ENCODE results near the gene POLA2. TPM values are rescaled to one million over a fixed set of nuclear protein-coding genes. Genes with fewer than 3 reads are reported as not detected.

POLA2 gene
- total RNA-seq, 1 experiment from 2014 or later: 25.3 TPM

- POLR2A ChIA-PET: no interaction called here
- H3K27me3 ChIP-seq (replicated peaks; ENCODE audit: control insufficient read depth, insufficient read depth, low read length): no peaks in the 10 kb centered on the region
- Mint-ChIP-seq H3K9me3 (ENCODE audit: unreplicated experiment) (no peaks in the 10 kb centered on the region), H3K4me1 (ENCODE audit: low read depth, unreplicated experiment) (peaks cover 14% of the 10 kb centered on the region), H3K36me3 (ENCODE audit: insufficient read depth, unreplicated experiment) (peaks cover 65% of the 10 kb centered on the region), H3K27me3 (ENCODE audit: insufficient read depth, unreplicated experiment) (no peaks in the 10 kb centered on the region), H3K27ac (ENCODE audit: unreplicated experiment) (no peak overlapping the region), H3K4me3 (ENCODE audit: unreplicated experiment) (no peak overlapping the region)
- H3K4me1 ChIP-seq: peaks cover 13% of the 10 kb centered on the region
- H3K4me3 ChIP-seq (ENCODE audit: low read depth, low read length): no peak overlapping the region
- no peak for DNase-seq
- intact Hi-C loops (cut with micrococcal nuclease; ENCODE audit: unreplicated experiment): no loop called here
- no peak for TF ChIP-seq CTCF (IDR thresholded peaks at IDR 0.05; ENCODE audit: insufficient read depth in 1 of 2, low read depth in 1 of 2, low read length in 1 of 2, severe bottlenecking in 1 of 2, unreplicated experiment in 1 of 2)
- H3K36me3 ChIP-seq (ENCODE audit: control insufficient read depth, insufficient read depth, low read length): peaks cover 8% of the 10 kb centered on the region
- H3K9me3 ChIP-seq: no peaks in the 10 kb centered on the region
- no TSS peak for BruUV-seq (replicated peaks)
- CTCF ChIA-PET: interaction anchor here (1.3 kb wide), 1 partner anchor 40 kb away, joined by 4 read pairs; no protein-coding TSS in a partner anchor
These were observed 59.3 kb downstream of the POLA2 start for GRCh38 chr11:65321076-65321475.

GRCh38 chr11:65321828-65322485 lies 60.2 kb downstream of the POLA2 start:
- H3K27me3 ChIP-seq (replicated peaks; ENCODE audit: control insufficient read depth, insufficient read depth, low read length): no peaks in the 10 kb centered on the region
- no peak overlapping the region for H3K4me3 ChIP-seq (ENCODE audit: low read depth, low read length)
- H3K36me3 Mint-ChIP-seq (ENCODE audit: insufficient read depth, unreplicated experiment): peaks cover 69% of the 10 kb centered on the region
- peaks cover 8% of the 10 kb centered on the region for H3K36me3 ChIP-seq (ENCODE audit: control insufficient read depth, insufficient read depth, low read length)
- H3K9me3 ChIP-seq: no peaks in the 10 kb centered on the region
- peak overlapping the region; percentile 25 for H3K27ac Mint-ChIP-seq (ENCODE audit: unreplicated experiment)
- H3K9me3 Mint-ChIP-seq (ENCODE audit: unreplicated experiment): no peaks in the 10 kb centered on the region
- H3K4me3 Mint-ChIP-seq (ENCODE audit: unreplicated experiment): no peak overlapping the region
- H3K4me1 Mint-ChIP-seq (ENCODE audit: low read depth, unreplicated experiment): peaks cover 7% of the 10 kb centered on the region
- H3K4me1 ChIP-seq: peaks cover 9% of the 10 kb centered on the region
- no peaks in the 10 kb centered on the region for H3K27me3 Mint-ChIP-seq (ENCODE audit: insufficient read depth, unreplicated experiment)
- ChIA-PET POLR2A (interaction anchor here (0.5 kb wide), 1 partner anchor 47 kb away, joined by 4 read pairs; no protein-coding TSS in a partner anchor), CTCF (interaction anchor here (0.5 to 1.3 kb wide), 3 partner anchors 41 to 339 kb away, joined by 3 to 4 read pairs (median 3); no protein-coding TSS in a partner anchor)
- TF ChIP-seq CTCF (IDR thresholded peaks at IDR 0.05; ENCODE audit: insufficient read depth in 1 of 2, low read depth in 1 of 2, low read length in 1 of 2, severe bottlenecking in 1 of 2, unreplicated experiment in 1 of 2): no peak
- intact Hi-C loops (cut with micrococcal nuclease; ENCODE audit: unreplicated experiment): no loop called here
- BruUV-seq (replicated peaks): no TSS peak
- DNase-seq: no peak

GRCh38 chr11:65323813-65324212 lies 62.1 kb downstream of the POLA2 start:
- H3K4me1 ChIP-seq: peaks cover 4% of the 10 kb centered on the region; the same call in 1 of the 2 replicates
- ChIA-PET CTCF (interaction anchor here (0.6 to 2.0 kb wide), 5 partner anchors 8 to 564 kb away, joined by 4 to 12 read pairs (median 6); partner anchors contain the start of gene FIBP), POLR2A (interaction anchor here (1.0 kb wide), 1 partner anchor 9 kb away, joined by 4 read pairs; the partner anchor contains the start of gene CDC42EP2)
- no peak for DNase-seq
- Mint-ChIP-seq H3K4me3 (ENCODE audit: unreplicated experiment) (no peak overlapping the region), H3K36me3 (ENCODE audit: insufficient read depth, unreplicated experiment) (peaks cover 77% of the 10 kb centered on the region), H3K4me1 (ENCODE audit: low read depth, unreplicated experiment) (peaks cover 7% of the 10 kb centered on the region), H3K27me3 (ENCODE audit: insufficient read depth, unreplicated experiment) (no peaks in the 10 kb centered on the region), H3K9me3 (ENCODE audit: unreplicated experiment) (no peaks in the 10 kb centered on the region), H3K27ac (ENCODE audit: unreplicated experiment) (peak overlapping the region; percentile 38)
- H3K9me3 ChIP-seq: no peaks in the 10 kb centered on the region
- BruUV-seq (replicated peaks): no TSS peak
- H3K4me3 ChIP-seq (ENCODE audit: low read depth, low read length): no peak overlapping the region
- peaks cover 8% of the 10 kb centered on the region for H3K36me3 ChIP-seq (ENCODE audit: control insufficient read depth, insufficient read depth, low read length)
- intact Hi-C loops (cut with micrococcal nuclease; ENCODE audit: unreplicated experiment): no loop called here
- H3K27me3 ChIP-seq (replicated peaks; ENCODE audit: control insufficient read depth, insufficient read depth, low read length): no peaks in the 10 kb centered on the region
- no peak for TF ChIP-seq CTCF (IDR thresholded peaks at IDR 0.05; ENCODE audit: insufficient read depth in 1 of 2, low read depth in 1 of 2, low read length in 1 of 2, severe bottlenecking in 1 of 2, unreplicated experiment in 1 of 2)
